Endothelial cell of umbilical vein (primary cell): ENCODE results near the gene MACROD2. TPM values are rescaled to one million over a fixed set of nuclear protein-coding genes. Genes with fewer than 3 reads are reported as not detected.

Experiments used
- BruUV-seq: library from RNA; stranded (reverse); fragments of 400-500 nt; replicated peaks from 2 replicates; lab custom pipeline; 2021; lab: Mats Ljungman, UMichigan
- CTCF ChIA-PET: fragments of 300-600, 350-600 bp; sonication (Branson Sonifier 250); formaldehyde crosslinking; loops from one replicate; lab custom pipeline; 2021; ENCODE audit warnings: antibody characterized with exemption, inconsistent platforms; lab: Charles Lee
- POLR2A ChIA-PET: fragments of 300-600, 350-600 bp; sonication (Branson Sonifier 250); formaldehyde crosslinking; loops from one replicate; lab custom pipeline; 2021; ENCODE audit warnings: antibody characterized with exemption, inconsistent platforms; lab: Charles Lee
- DNase-seq: peaks from one replicate; pipeline ENCODE4 v3.0.0-alpha.2; 2011; ENCODE audit warnings: low read depth, low spot score
- FAIRE-seq: peaks from 2 replicates; lab custom pipeline; 2011; peaks lifted over from hg19 to GRCh38; lab: Jason Lieb, UNC
- H2AFZ ChIP-seq: 2 replicates; pipeline ENCODE4 v1.6.0; 2012; ENCODE audit warnings: low read depth, low read length, control low read depth, inconsistent platforms
- H3K27ac ChIP-seq: 2 replicates; pipeline ENCODE4 v1.5.1; 2011; ENCODE audit warnings: low read depth, mild to moderate bottlenecking, control low read depth, low read length, moderate library complexity; ENCODE audit not compliant: insufficient read depth
- H3K27me3 ChIP-seq, 2 experiments: 2 replicates each; pipeline versions ENCODE4 v1.6.0 to v1.6.1; 2011; ENCODE audit warnings: low read length in 2 of 2, mixed read lengths in 1 of 2; ENCODE audit not compliant: control insufficient read depth in 2 of 2, insufficient read depth in 2 of 2
- H3K36me3 ChIP-seq, 2 experiments: 2 replicates in 1 of 2; 3 replicates in 1 of 2; pipeline ENCODE4 v1.5.1; 2011; ENCODE audit warnings: low read length in 2 of 2, mild to moderate bottlenecking in 1 of 2, moderate library complexity in 1 of 2; ENCODE audit not compliant: control insufficient read depth in 2 of 2, insufficient read depth in 2 of 2; ENCODE audit errors: extremely low read depth in 1 of 2
- H3K4me1 ChIP-seq: 3 replicates; pipeline ENCODE4 v1.5.1; 2011; ENCODE audit warnings: mild to moderate bottlenecking, low read length; ENCODE audit not compliant: control insufficient read depth, insufficient read depth; ENCODE audit errors: extremely low read depth
- H3K4me2 ChIP-seq: 2 replicates; pipeline ENCODE4 v1.6.1; 2011; ENCODE audit warnings: low read length, control low read depth, mixed read lengths; ENCODE audit not compliant: insufficient read depth
- H3K4me3 ChIP-seq, 3 experiments: fragments of 200-600 bp in 1 of 3; sonication (generic), shearing (Covaris generic) in 1 of 3; replicated peaks in 1 of 3; 2 replicates each; pipeline ENCODE4 v1.5.1; 2011 to 2016; ENCODE audit warnings: control low read depth in 3 of 3, low read length in 3 of 3, mild to moderate bottlenecking in 2 of 3, inconsistent platforms in 1 of 3, low read depth in 1 of 3, moderate library complexity in 1 of 3; ENCODE audit not compliant: insufficient read depth in 1 of 3
- H3K79me2 ChIP-seq: 2 replicates; pipeline ENCODE4 v1.6.0; 2012; ENCODE audit warnings: low read length, inconsistent platforms; ENCODE audit not compliant: control insufficient read depth, insufficient read depth
- H3K9ac ChIP-seq: replicated peaks from 2 replicates; pipeline ENCODE3; 2011; ENCODE audit warnings: low read length, control low read depth; ENCODE audit not compliant: insufficient read depth; ENCODE audit errors: extremely low read depth
- H3K9me1 ChIP-seq: replicated peaks from 3 replicates; pipeline ENCODE4 v1.6.0; 2011; ENCODE audit warnings: mild to moderate bottlenecking, low read length; ENCODE audit not compliant: control insufficient read depth, insufficient read depth; ENCODE audit errors: extremely low read depth
- H3K9me3 ChIP-seq: replicated peaks from 2 replicates; pipeline ENCODE4 v1.5.1; 2012; ENCODE audit warnings: low read length, inconsistent platforms; ENCODE audit not compliant: control insufficient read depth, insufficient read depth
- H4K20me1 ChIP-seq: replicated peaks from 2 replicates; pipeline ENCODE3; 2011; ENCODE audit warnings: mild to moderate bottlenecking, low read length; ENCODE audit not compliant: control insufficient read depth, insufficient read depth; ENCODE audit errors: extremely low read depth
- CTCF ChIP-seq, 2 donors: IDR thresholded peaks; 1 replicate in 1 of 2; 2 replicates in 1 of 2; pipeline ENCODE4 v1.5.1; 2011; ENCODE audit warnings: low read length in 2 of 2, mild to moderate bottlenecking in 2 of 2, moderate library complexity in 2 of 2, control low read depth in 1 of 2, inconsistent platforms in 1 of 2, low read depth in 1 of 2; ENCODE audit not compliant: insufficient read depth in 1 of 2; ENCODE audit errors: extremely low read depth in 1 of 2
- EZH2 ChIP-seq: IDR thresholded peaks from 2 replicates; pipeline ENCODE4 v1.6.1; 2012; ENCODE audit warnings: borderline replicate concordance, low read depth, mild to moderate bottlenecking, moderate library complexity, low read length, inconsistent platforms; ENCODE audit not compliant: severe bottlenecking
- FOS ChIP-seq: IDR thresholded peaks from 2 replicates; pipeline ENCODE4 v1.6.1; 2011; ENCODE audit warnings: mild to moderate bottlenecking, low read length, moderate library complexity, borderline replicate concordance; ENCODE audit not compliant: insufficient read depth
- GATA2 ChIP-seq: IDR thresholded peaks from 2 replicates; pipeline ENCODE4 v1.7.0; 2011; ENCODE audit warnings: low read depth, mild to moderate bottlenecking, moderate library complexity, mixed read lengths, low read length; ENCODE audit not compliant: insufficient read length, insufficient read depth
- JUN ChIP-seq: IDR thresholded peaks from 2 replicates; pipeline ENCODE4 v1.6.1; 2011; ENCODE audit warnings: borderline replicate concordance, low read depth; ENCODE audit not compliant: insufficient read length, insufficient read depth
- MAX ChIP-seq: IDR thresholded peaks from 2 replicates; pipeline ENCODE4 v1.6.1; 2011; ENCODE audit not compliant: insufficient read depth, insufficient read length
- MYC ChIP-seq: IDR thresholded peaks from one replicate; pipeline ENCODE4 v1.6.1; 2011; ENCODE audit warnings: mild to moderate bottlenecking, low read depth, low read length
- POLR2A ChIP-seq: IDR thresholded peaks from 2 replicates; pipeline ENCODE4 v1.6.1; 2012; ENCODE audit warnings: low read depth, mild to moderate bottlenecking, control low read depth, low read length
- POLR2AphosphoS5 ChIP-seq: IDR thresholded peaks from 2 replicates; pipeline ENCODE4 v1.6.1; 2012; ENCODE audit warnings: low read depth, mild to moderate bottlenecking, control low read depth, low read length, moderate library complexity; ENCODE audit not compliant: insufficient read depth
- dilution Hi-C: fragments of 300-500 bp; cut with MboI; formaldehyde crosslinking; loops from one replicate; pipeline ENCODE4 v1.15.0; 2019; ENCODE audit warnings: low sequenced_read_pairs; ENCODE audit not compliant: extremely low pct_ligation_motif_present
- intact Hi-C: fragments of 100-400 bp; cut with micrococcal nuclease; formaldehyde crosslinking; loops from one replicate; pipeline ENCODE4 v1.10.0; 2022
- polyA plus RNA-seq, 4 experiments: library from polyadenylated mRNA; depleted of rRNA in 3 of 4; stranded (reverse) in 3 of 4; unstranded in 1 of 4; fragments of >200 nt; gene quantifications; 2 replicates each; pipeline versions ENCODE4 v1.2.1 to v1.2.3, GENCODE V29; 2011 to 2012; ENCODE audit warnings: missing spikeins in 1 of 4
- total RNA-seq: library from RNA; stranded (reverse); gene quantifications from 2 replicates; pipeline ENCODE4 v1.2.3, GENCODE V29; 2021

MACROD2 gene
- total and polyA plus RNA-seq, 2 donors (not counting 3 experiments of a cell fraction or from before 2014, with no cell fraction given): 0.11 to 0.73 TPM

- no peak for TF ChIP-seq MYC
- no peak for TF ChIP-seq POLR2AphosphoS5
- no peak for TF ChIP-seq MAX
- TF ChIP-seq GATA2: no peak
- no peak for TF ChIP-seq EZH2
- no peak for TF ChIP-seq JUN
- TF ChIP-seq CTCF (IDR thresholded peaks at IDR 0.05; ENCODE audit: extremely low read depth in 1 of 2, insufficient read depth in 1 of 2, low read depth in 1 of 2, low read length in 2 of 2): no peak
- TF ChIP-seq FOS: no peak
- TF ChIP-seq POLR2A: no peak
- no peaks in the 10 kb centered on the region for H3K27me3 ChIP-seq
- dilution Hi-C loops (no loop called here), intact Hi-C loops (no loop called here)
- FAIRE-seq: no peak
- BruUV-seq: no TSS peak
- no peaks in the 10 kb centered on the region for H3K36me3 ChIP-seq
- no peak overlapping the region for H3K4me2 ChIP-seq
- H4K20me1 ChIP-seq: no peaks in the 10 kb centered on the region
- CTCF ChIA-PET: no interaction called here
- H3K79me2 ChIP-seq: no peaks in the 10 kb centered on the region
- no peaks in the 10 kb centered on the region for H3K9me1 ChIP-seq
- H3K9ac ChIP-seq: no peak overlapping the region
- H3K4me3 ChIP-seq: no peak overlapping the region
- no peaks in the 10 kb centered on the region for H3K9me3 ChIP-seq
- no peaks in the 10 kb centered on the region for H3K4me1 ChIP-seq
- H3K27ac ChIP-seq: no peak overlapping the region
- no peak for DNase-seq
- no peak overlapping the region for H2AFZ ChIP-seq
- POLR2A ChIA-PET: no interaction called here
Measured at GRCh38 chr20:14657266-14658005, 662.1 kb downstream of the MACROD2 start.
